Gastroesophageal sphincter (tissue), 3 donors: ENCODE measurements around the gene LHFPL2.

ENCODE experiments used
- CTCF ChIP-seq, 4 experiments: fragments of 200-600 bp in 2 of 4; fragments of 450-650 bp in 2 of 4; sonication (generic) in 1 of 4; IDR thresholded peaks; one replicate each; pipeline ENCODE4 v1.5.1; 2017 to 2019; ENCODE audit warnings: antibody characterized with exemption in 4 of 4, mild to moderate bottlenecking in 2 of 4, moderate library complexity in 2 of 4
- EP300 ChIP-seq: sonication (generic); formaldehyde crosslinking; IDR thresholded peaks from one replicate; pipeline ENCODE4 v1.6.1; 2017; ENCODE audit warnings: antibody characterized with exemption, mild to moderate bottlenecking
- POLR2A ChIP-seq, 2 donors: fragments of 450-650 bp; IDR thresholded peaks; one replicate each; pipeline ENCODE4 v1.6.1; 2017; ENCODE audit warnings: antibody characterized with exemption in 2 of 2, mild to moderate bottlenecking in 2 of 2, moderate library complexity in 1 of 2
- POLR2AphosphoS5 ChIP-seq: sonication (generic); formaldehyde crosslinking; IDR thresholded peaks from one replicate; pipeline ENCODE4 v1.6.1; 2017; ENCODE audit warnings: antibody characterized with exemption

GRCh38 chr5:78555870-78556269, 92.7 kb downstream of the LHFPL2 start:
- peak in 1 of 4 experiments; percentile 7 for TF ChIP-seq CTCF (IDR thresholded peaks at IDR 0.05)
- TF ChIP-seq POLR2A (IDR thresholded peaks at IDR 0.05), result no peak
- no peak for TF ChIP-seq EP300
- no peak for TF ChIP-seq POLR2AphosphoS5
